PC-9 (cell line): ENCODE results near the gene ITGB6. TPM values are rescaled to one million over a fixed set of nuclear protein-coding genes. Genes with fewer than 3 reads are reported as not detected.

ENCODE experiments used
- BruUV-seq: library from RNA; stranded (reverse); fragments of 400-500 nt; replicated peaks from 2 replicates; lab custom pipeline; 2021; lab: Mats Ljungman, UMichigan
- CTCF ChIA-PET: fragments of 300-600 bp; sonication (Branson Sonifier 250); formaldehyde crosslinking; loops from one replicate; lab custom pipeline; 2022; ENCODE audit warnings: antibody characterized with exemption; lab: Charles Lee
- POLR2A ChIA-PET: fragments of 300-600 bp; sonication (Branson Sonifier 250); formaldehyde crosslinking; loops from one replicate; lab custom pipeline; 2022; ENCODE audit warnings: antibody characterized with exemption; ENCODE audit not compliant: unreplicated experiment; lab: Charles Lee
- DNase-seq, 2 experiments: peaks; one replicate each; pipeline versions ENCODE4 v3.0.0 to v3.0.0-alpha.2; 2015 to 2022; ENCODE audit warnings: mixed read lengths in 1 of 2
- H2AFZ ChIP-seq: fragments of 200-600 bp; sonication (generic); 2 replicates; pipeline ENCODE4 v1.8.1; 2017; ENCODE audit warnings: antibody characterized with exemption
- H3F3A ChIP-seq: fragments of 200-600 bp; sonication (generic); 2 replicates; pipeline ENCODE4 v1.8.1; 2017; ENCODE audit warnings: antibody characterized with exemption, mild to moderate bottlenecking, low read depth; ENCODE audit not compliant: insufficient read depth
- H3K27ac ChIP-seq: fragments of 200-600 bp; sonication (generic); 2 replicates; pipeline ENCODE4 v1.6.1; 2016; ENCODE audit warnings: mixed run types
- H3K27me3 ChIP-seq: fragments of 200-600 bp; sonication (generic); 2 replicates; pipeline ENCODE4 v1.6.1; 2016; ENCODE audit warnings: low read depth, mixed run types; ENCODE audit not compliant: insufficient read depth
- H3K36me3 ChIP-seq: fragments of 200-600 bp; sonication (generic); 2 replicates; pipeline ENCODE4 v1.6.1; 2016; ENCODE audit warnings: low read depth, mixed run types
- H3K4me1 ChIP-seq: fragments of 200-600 bp; sonication (generic); replicated peaks from 2 replicates; pipeline ENCODE4 v1.6.1; 2016; ENCODE audit warnings: mixed run types; ENCODE audit not compliant: insufficient read depth
- H3K4me2 ChIP-seq: fragments of 200-600 bp; sonication (generic); 2 replicates; pipeline ENCODE4 v1.6.1; 2017; ENCODE audit warnings: mixed run types
- H3K4me3 ChIP-seq: fragments of 200-600 bp; sonication (generic); 2 replicates; pipeline ENCODE4 v1.6.1; 2016; ENCODE audit warnings: mixed run types
- H3K79me2 ChIP-seq: fragments of 200-600 bp; sonication (generic); 2 replicates; pipeline ENCODE4 v1.6.1; 2017; ENCODE audit warnings: low read depth, mixed run types
- H3K9me2 ChIP-seq: fragments of 200-600 bp; sonication (generic); 2 replicates; pipeline ENCODE4 v1.8.1; 2017; ENCODE audit warnings: mild to moderate bottlenecking; ENCODE audit not compliant: insufficient read depth
- H3K9me3 ChIP-seq: fragments of 200-600 bp; sonication (generic); 2 replicates; pipeline ENCODE4 v1.8.1; 2016; ENCODE audit warnings: low read depth; ENCODE audit not compliant: insufficient read depth
- H4K20me1 ChIP-seq: fragments of 200-600 bp; sonication (generic); 2 replicates; pipeline ENCODE4 v1.8.1; 2017; ENCODE audit not compliant: insufficient read depth
- EZH2 ChIP-seq: fragments of 200-600 bp; sonication (generic); IDR thresholded peaks from 2 replicates; pipeline ENCODE4 v1.8.0; 2017; ENCODE audit warnings: antibody characterized with exemption, low read depth
- intact Hi-C: fragments of 100-400 bp; cut with micrococcal nuclease; formaldehyde crosslinking; loops from one replicate; pipeline ENCODE4 v1.10.0; 2022; ENCODE audit not compliant: unreplicated experiment
- total RNA-seq: library from RNA; stranded (reverse); gene quantifications from 2 replicates; pipeline ENCODE4 v1.2.3, GENCODE V29; 2021
- TF ChIP-seq, protein P1 (sequence below): fragments of 200-600 bp; sonication (generic); conservative IDR thresholded peaks from 2 replicates; pipeline ENCODE4 v1.6.1; 2017; ENCODE audit warnings: mixed run types, antibody characterized with exemption, mild to moderate bottlenecking, moderate library complexity

ITGB6 gene
- total RNA-seq, 1 experiment from 2014 or later, result 24.3 TPM

GRCh38 chr2:160167089-160167740 is 32.9 kb downstream of the ITGB6 start:
- TF ChIP-seq, protein P1, sequence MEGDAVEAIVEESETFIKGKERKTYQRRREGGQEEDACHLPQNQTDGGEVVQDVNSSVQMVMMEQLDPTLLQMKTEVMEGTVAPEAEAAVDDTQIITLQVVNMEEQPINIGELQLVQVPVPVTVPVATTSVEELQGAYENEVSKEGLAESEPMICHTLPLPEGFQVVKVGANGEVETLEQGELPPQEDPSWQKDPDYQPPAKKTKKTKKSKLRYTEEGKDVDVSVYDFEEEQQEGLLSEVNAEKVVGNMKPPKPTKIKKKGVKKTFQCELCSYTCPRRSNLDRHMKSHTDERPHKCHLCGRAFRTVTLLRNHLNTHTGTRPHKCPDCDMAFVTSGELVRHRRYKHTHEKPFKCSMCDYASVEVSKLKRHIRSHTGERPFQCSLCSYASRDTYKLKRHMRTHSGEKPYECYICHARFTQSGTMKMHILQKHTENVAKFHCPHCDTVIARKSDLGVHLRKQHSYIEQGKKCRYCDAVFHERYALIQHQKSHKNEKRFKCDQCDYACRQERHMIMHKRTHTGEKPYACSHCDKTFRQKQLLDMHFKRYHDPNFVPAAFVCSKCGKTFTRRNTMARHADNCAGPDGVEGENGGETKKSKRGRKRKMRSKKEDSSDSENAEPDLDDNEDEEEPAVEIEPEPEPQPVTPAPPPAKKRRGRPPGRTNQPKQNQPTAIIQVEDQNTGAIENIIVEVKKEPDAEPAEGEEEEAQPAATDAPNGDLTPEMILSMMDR, result no peak
- TF ChIP-seq EZH2, result no peak
- ChIA-PET CTCF (no interaction called here), POLR2A (no interaction called here)
- Histone ChIP-seq H2AFZ (no peak overlapping the region), H3K4me3 (no peak overlapping the region), H3K79me2 (no peaks in the 10 kb centered on the region), H3K9me2 (no peaks in the 10 kb centered on the region), H3K4me2 (no peak overlapping the region), H3K9me3 (no peaks in the 10 kb centered on the region), H3K27me3 (no peaks in the 10 kb centered on the region), H3K36me3 (peaks cover 17% of the 10 kb centered on the region), H3K27ac (peak overlapping the region; percentile 32; the same call in 1 of the 2 replicates), H3K4me1 (peaks cover 10% of the 10 kb centered on the region; the same call in 1 of the 2 replicates), H4K20me1 (no peaks in the 10 kb centered on the region), H3F3A (0 out of 2 replicates have a peak, but pooled peaks cover 4% of the 10 kb centered on the region)
- intact Hi-C loops, result no loop called here
- no peak for DNase-seq
- no TSS peak for BruUV-seq

DNA sequence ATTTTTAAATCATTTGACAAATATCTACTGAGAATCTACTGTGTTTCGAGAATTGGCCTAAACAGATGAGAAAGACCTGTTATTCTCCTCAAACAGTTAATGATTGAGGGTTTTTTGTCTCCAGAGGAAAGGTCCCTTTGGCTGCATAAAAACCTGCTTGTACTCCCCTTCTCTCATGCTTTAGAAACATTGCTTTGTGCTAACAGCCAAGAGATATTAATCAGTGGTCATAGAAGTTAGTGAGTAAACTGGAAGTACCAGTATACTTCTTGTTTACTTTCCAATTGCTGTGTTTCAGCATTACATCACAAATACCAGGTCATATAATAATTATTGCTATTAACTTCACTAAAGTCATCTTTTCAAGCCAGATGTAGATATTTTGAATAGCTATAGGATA is 34.1 kb downstream of the ITGB6 start:
- ChIA-PET POLR2A (no interaction called here), CTCF (no interaction called here)
- Histone ChIP-seq H3K9me3 (no peaks in the 10 kb centered on the region), H2AFZ (no peak overlapping the region), H3K4me1 (peaks cover 10% of the 10 kb centered on the region; the same call in 1 of the 2 replicates), H4K20me1 (no peaks in the 10 kb centered on the region), H3F3A (0 out of 2 replicates have a peak, but pooled peaks cover 4% of the 10 kb centered on the region), H3K36me3 (peaks cover 13% of the 10 kb centered on the region; the same call in 1 of the 2 replicates), H3K27me3 (no peaks in the 10 kb centered on the region), H3K4me2 (no peak overlapping the region), H3K9me2 (no peaks in the 10 kb centered on the region), H3K79me2 (no peaks in the 10 kb centered on the region), H3K4me3 (no peak overlapping the region), H3K27ac (peak overlapping the region; percentile 32)
- intact Hi-C loops, result no loop called here
- peak in 1 of 2 experiments; percentile 69 for DNase-seq
- TF ChIP-seq, protein P1, result no peak
- no peak for TF ChIP-seq EZH2
- no TSS peak for BruUV-seq

DNA sequence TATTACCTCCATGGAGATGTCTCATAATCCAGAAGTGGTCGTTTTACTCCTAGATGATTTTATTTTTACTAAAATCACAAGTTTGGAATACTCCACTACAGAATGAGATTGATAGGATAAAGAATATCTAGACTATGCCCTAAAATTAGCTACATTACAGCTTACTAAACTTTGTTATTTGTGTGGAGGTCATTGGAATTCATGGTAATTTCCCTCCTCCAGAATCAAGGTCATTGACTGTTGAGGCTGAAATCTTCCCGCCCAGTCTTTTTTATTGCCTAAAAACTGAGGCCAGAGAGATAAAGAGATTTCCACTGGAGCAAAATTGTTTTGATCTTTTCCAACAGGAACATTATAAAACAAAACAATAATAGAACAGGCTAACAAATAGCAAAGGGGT is 35.0 kb downstream of the ITGB6 start:
- Histone ChIP-seq H3K27ac (no peak overlapping the region), H3K27me3 (no peaks in the 10 kb centered on the region), H3K79me2 (no peaks in the 10 kb centered on the region), H4K20me1 (no peaks in the 10 kb centered on the region), H3K36me3 (peaks cover 9% of the 10 kb centered on the region; the same call in 1 of the 2 replicates), H3K9me2 (no peaks in the 10 kb centered on the region), H3K4me2 (no peak overlapping the region), H3K9me3 (no peaks in the 10 kb centered on the region), H3F3A (0 out of 2 replicates have a peak, but pooled peaks cover 4% of the 10 kb centered on the region), H3K4me1 (peaks cover 10% of the 10 kb centered on the region; the same call in 1 of the 2 replicates), H3K4me3 (no peak overlapping the region), H2AFZ (no peak overlapping the region)
- CTCF ChIA-PET, result no interaction called here
- POLR2A ChIA-PET, result no interaction called here
- intact Hi-C loops, result no loop called here
- TF ChIP-seq EZH2, result no peak
- TF ChIP-seq, protein P1, result no peak
- BruUV-seq, result no TSS peak
- DNase-seq, result no peak
